ENCODE measurements around the gene ADARB2. TPM values are rescaled to one million over a fixed set of nuclear protein-coding genes. Genes with fewer than 3 reads are reported as not detected.

Gene ADARB2
- total and polyA plus RNA-seq, 4 donors, result 0.22 to 1.3 (median 0.55) TPM

DNA sequence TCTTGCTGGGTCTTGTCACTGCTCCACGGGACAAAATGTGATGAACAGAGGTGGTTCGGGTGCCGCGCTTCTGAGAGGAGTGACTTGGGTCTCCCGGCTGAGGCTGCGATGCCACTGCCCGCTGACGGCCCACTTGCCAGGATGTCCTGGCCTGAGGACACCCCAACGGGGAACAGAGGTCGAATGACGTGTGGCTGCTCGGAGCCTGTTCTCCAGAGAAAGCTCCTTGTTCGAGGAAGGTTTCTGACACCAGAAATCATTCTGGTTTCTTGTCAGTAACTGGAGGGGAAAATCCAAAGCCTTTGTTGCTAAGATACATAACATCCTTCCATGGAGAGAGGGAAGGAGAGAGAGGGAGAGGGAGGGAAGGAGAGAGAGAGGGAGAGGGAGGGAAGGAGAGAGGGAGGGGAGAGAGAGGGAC, 444.7 kb downstream of the ADARB2 start:
- peak in 2 of 3 donors; percentile 49 to 53 for DNase-seq
- H3K4me1 ChIP-seq (ENCODE audit: control insufficient read depth in 5 of 5, insufficient read depth in 5 of 5, low read length in 5 of 5), result peaks cover 0 to 7% (median 0%) of the 10 kb centered on the region in 5 donors
- WGBS, 2 donors, result 72 to 76% methylated on average over 13 of the region's 13 CpGs

DNA sequence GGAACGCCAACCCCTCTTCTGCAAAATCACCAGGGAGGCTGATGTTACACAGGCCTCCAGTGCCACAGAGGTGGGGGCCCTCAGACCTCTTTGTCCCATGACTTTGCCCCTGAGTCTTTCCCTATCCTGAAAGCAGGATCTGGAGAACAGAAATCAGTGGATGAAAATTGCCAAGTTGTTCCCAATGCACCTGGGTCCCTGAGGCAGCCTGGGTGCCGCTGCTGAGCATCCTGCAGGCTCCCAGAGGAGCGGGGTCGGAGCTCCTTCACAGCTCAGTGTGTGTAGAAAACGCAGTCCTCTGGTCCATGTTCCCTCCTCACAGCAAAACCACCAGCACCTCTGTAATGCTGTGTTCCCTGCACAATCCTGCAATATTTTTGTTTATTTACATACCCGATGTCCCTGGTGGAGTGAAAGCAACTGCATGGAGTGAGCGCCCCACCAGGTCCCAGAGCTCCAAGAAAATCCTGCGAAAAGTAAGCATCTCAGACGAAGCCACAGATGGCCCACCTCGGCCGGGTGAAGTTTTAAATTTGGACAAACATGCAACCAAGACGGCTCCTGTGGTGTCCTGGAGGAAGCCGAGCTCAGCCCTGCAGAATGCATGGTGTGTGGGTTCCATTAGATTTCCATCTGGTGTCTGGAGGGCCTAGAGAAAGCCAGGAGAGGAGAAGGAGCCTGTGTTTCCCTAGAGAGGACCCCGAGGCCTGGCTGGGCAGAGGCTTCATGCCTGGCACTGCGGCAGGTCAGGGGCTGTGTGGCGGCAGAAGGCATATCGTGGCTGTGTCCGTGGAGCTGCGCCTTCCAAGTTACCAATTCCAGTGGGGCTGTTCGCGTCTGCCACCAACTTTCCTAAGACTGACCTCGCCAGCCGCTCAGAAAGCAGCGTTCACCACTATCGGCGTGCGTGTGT, 445.9 kb downstream of the ADARB2 start:
- H3K36me3 ChIP-seq (ENCODE audit: control insufficient read depth in 4 of 4, insufficient read depth in 4 of 4, low read length in 4 of 4), result no peaks in the 10 kb centered on the region
- ATAC-seq (ENCODE audit: insufficient read depth, low FRiP score) (no peak), DNase-seq (no peak)
- H3K27ac ChIP-seq (ENCODE audit: low read depth in 1 of 2, low read length in 1 of 2), result no peak overlapping the region
- TF ChIP-seq, protein P1, sequence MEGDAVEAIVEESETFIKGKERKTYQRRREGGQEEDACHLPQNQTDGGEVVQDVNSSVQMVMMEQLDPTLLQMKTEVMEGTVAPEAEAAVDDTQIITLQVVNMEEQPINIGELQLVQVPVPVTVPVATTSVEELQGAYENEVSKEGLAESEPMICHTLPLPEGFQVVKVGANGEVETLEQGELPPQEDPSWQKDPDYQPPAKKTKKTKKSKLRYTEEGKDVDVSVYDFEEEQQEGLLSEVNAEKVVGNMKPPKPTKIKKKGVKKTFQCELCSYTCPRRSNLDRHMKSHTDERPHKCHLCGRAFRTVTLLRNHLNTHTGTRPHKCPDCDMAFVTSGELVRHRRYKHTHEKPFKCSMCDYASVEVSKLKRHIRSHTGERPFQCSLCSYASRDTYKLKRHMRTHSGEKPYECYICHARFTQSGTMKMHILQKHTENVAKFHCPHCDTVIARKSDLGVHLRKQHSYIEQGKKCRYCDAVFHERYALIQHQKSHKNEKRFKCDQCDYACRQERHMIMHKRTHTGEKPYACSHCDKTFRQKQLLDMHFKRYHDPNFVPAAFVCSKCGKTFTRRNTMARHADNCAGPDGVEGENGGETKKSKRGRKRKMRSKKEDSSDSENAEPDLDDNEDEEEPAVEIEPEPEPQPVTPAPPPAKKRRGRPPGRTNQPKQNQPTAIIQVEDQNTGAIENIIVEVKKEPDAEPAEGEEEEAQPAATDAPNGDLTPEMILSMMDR (IDR thresholded peaks at IDR 0.05; ENCODE audit: control extremely low read depth, extremely low read depth), result no peak
- H3K27me3 ChIP-seq (ENCODE audit: control insufficient read depth in 3 of 3, insufficient read depth in 3 of 3, low read length in 2 of 3), result peaks cover 0 to 5% (median 0%) of the 10 kb centered on the region in 3 donors
- peaks cover 0 to 10% (median 0%) of the 10 kb centered on the region in 4 donors for H3K9me3 ChIP-seq (ENCODE audit: control insufficient read depth in 4 of 4, insufficient read depth in 3 of 4, low read length in 3 of 4)
- peaks cover 0 to 7% (median 0%) of the 10 kb centered on the region in 5 donors for H3K4me1 ChIP-seq (ENCODE audit: control insufficient read depth in 5 of 5, insufficient read depth in 5 of 5, low read length in 5 of 5)
- H3K9ac ChIP-seq (ENCODE audit: insufficient read depth in 1 of 2, low read length in 2 of 2), result no peak overlapping the region
- H3K4me3 ChIP-seq, result no peak overlapping the region
- 89 to 93% methylated on average over 27 of the region's 27 CpGs for WGBS, 2 donors

More for the DNA sequence above, 444.7 kb downstream of the ADARB2 start:
- H3K27ac ChIP-seq (ENCODE audit: low read depth in 1 of 2, low read length in 1 of 2), result no peak overlapping the region
- no peak overlapping the region for H3K4me3 ChIP-seq
- no peak overlapping the region for H3K9ac ChIP-seq (ENCODE audit: insufficient read depth in 1 of 2, low read length in 2 of 2)
- peaks cover 0 to 5% (median 0%) of the 10 kb centered on the region in 3 donors for H3K27me3 ChIP-seq (ENCODE audit: control insufficient read depth in 3 of 3, insufficient read depth in 3 of 3, low read length in 2 of 3)
- ATAC-seq (ENCODE audit: insufficient read depth, low FRiP score), result no peak
- H3K36me3 ChIP-seq (ENCODE audit: control insufficient read depth in 4 of 4, insufficient read depth in 4 of 4, low read length in 4 of 4), result no peaks in the 10 kb centered on the region
- peaks cover 0 to 8% (median 0%) of the 10 kb centered on the region in 4 donors for H3K9me3 ChIP-seq (ENCODE audit: control insufficient read depth in 4 of 4, insufficient read depth in 3 of 4, low read length in 3 of 4)
- TF ChIP-seq, protein P1 (IDR thresholded peaks at IDR 0.05; ENCODE audit: control extremely low read depth, extremely low read depth), result no peak

DNA sequence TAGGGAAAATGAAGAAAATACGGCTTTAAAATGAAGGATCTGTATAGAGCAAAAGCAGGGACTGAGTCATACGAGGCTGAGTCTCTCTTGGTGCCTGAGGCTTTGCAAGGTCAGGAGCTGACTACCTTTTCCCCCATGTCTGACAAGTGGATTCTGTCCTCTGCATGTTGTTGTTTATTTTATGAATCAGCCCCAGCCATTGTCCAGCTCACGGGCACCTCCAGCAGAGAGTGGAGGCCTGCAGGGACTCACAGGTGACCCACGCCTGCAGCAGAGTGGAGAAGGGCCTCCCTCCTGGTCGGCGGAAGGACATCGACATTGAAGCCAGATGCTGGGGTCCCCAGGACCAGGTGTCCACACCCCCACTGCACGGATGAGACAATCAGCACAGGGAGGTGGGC, 447.3 kb downstream of the ADARB2 start:
- Histone ChIP-seq H3K9me3 (ENCODE audit: control insufficient read depth in 4 of 4, insufficient read depth in 3 of 4, low read length in 3 of 4) (peaks cover 0 to 6% (median 0%) of the 10 kb centered on the region in 4 donors), H3K4me1 (ENCODE audit: control insufficient read depth in 5 of 5, insufficient read depth in 5 of 5, low read length in 5 of 5) (peaks cover 0 to 7% (median 0%) of the 10 kb centered on the region in 5 donors), H3K4me3 (no peak overlapping the region), H3K27me3 (ENCODE audit: control insufficient read depth in 3 of 3, insufficient read depth in 3 of 3, low read length in 2 of 3) (peaks cover 0 to 5% (median 0%) of the 10 kb centered on the region in 3 donors), H3K9ac (ENCODE audit: insufficient read depth in 1 of 2, low read length in 2 of 2) (no peak overlapping the region), H3K36me3 (ENCODE audit: control insufficient read depth in 4 of 4, insufficient read depth in 4 of 4, low read length in 4 of 4) (no peaks in the 10 kb centered on the region), H3K27ac (ENCODE audit: low read depth in 1 of 2, low read length in 1 of 2) (no peak overlapping the region)
- 85 to 94% methylated on average over 8 of the region's 8 CpGs for WGBS, 2 donors
- DNase-seq (no peak), ATAC-seq (ENCODE audit: insufficient read depth, low FRiP score) (no peak)
- TF ChIP-seq, protein P1 (IDR thresholded peaks at IDR 0.05; ENCODE audit: control extremely low read depth, extremely low read depth), result no peak
